Esophagus squamous epithelium (tissue), 5 donors: ENCODE data around the gene TUBA1C. TPM values are rescaled to one million over a fixed set of nuclear protein-coding genes. Genes with fewer than 3 reads are reported as not detected.

Source experiments
- DNase-seq: peaks from one replicate; lab custom pipeline; 2025; lab: John Stamatoyannopoulos, UW
- H3K27ac ChIP-seq, 4 donors: fragments of 200-600 bp; sonication (generic); one replicate each; pipeline ENCODE4 v1.5.1; 2016 to 2019; ENCODE audit warnings: mild to moderate bottlenecking in 1 of 4
- H3K27me3 ChIP-seq, 4 donors: fragments of 200-600 bp; sonication (generic); 1 replicate in 3 of 4; 2 replicates in 1 of 4; pipeline versions ENCODE4 v1.5.1 to v1.6.0; 2017 to 2021; ENCODE audit warnings: antibody characterized with exemption in 1 of 4
- H3K36me3 ChIP-seq, 3 donors: fragments of 200-600 bp; sonication (generic); one replicate each; pipeline ENCODE4 v1.5.1; 2016 to 2019
- H3K4me1 ChIP-seq, 3 donors: fragments of 200-600 bp; sonication (generic); one replicate each; pipeline ENCODE4 v1.5.1; 2017 to 2019
- H3K4me3 ChIP-seq, 4 donors: fragments of 200-600 bp; sonication (generic); 1 replicate in 3 of 4; 2 replicates in 1 of 4; pipeline ENCODE4 v1.5.1; 2016 to 2019; ENCODE audit warnings: mild to moderate bottlenecking in 2 of 4, moderate library complexity in 1 of 4
- H3K9me3 ChIP-seq, 3 donors: fragments of 200-600 bp; sonication (generic); one replicate each; pipeline ENCODE4 v1.5.1; 2016 to 2019
- POLR2A ChIP-seq, 4 donors: fragments of 450-650 bp; IDR thresholded peaks; one replicate each; pipeline ENCODE4 v1.6.1; 2017; ENCODE audit warnings: antibody characterized with exemption in 4 of 4, mild to moderate bottlenecking in 4 of 4, moderate library complexity in 3 of 4
- WGBS, 2 donors: methylation state at CpG; one replicate each; pipeline ENCODE4 v1.1.5; 2018; 5-methylcytosine and 5-hydroxymethylcytosine counted together
- intact Hi-C: fragments of 100-400 bp; cut with DNase I; formaldehyde crosslinking; loops from one replicate; pipeline ENCODE4 v1.15.0; 2022
- total RNA-seq, 4 donors: library from RNA; depleted of rRNA; stranded (reverse); fragments of >200 nt; gene quantifications; one replicate each; pipeline ENCODE4 v1.1.0, GENCODE V29; 2016
- TF ChIP-seq, protein P1 (sequence below), 6 experiments: fragments of 450-650 bp in 4 of 6; fragments of 200-600 bp in 2 of 6; sonication (generic) in 2 of 6; IDR thresholded peaks; one replicate each; pipeline ENCODE4 v1.5.1; 2016 to 2019; ENCODE audit warnings: antibody characterized with exemption in 6 of 6, mild to moderate bottlenecking in 4 of 6, moderate library complexity in 4 of 6
- donor health status: DM: yes; HTN: yes; CAD: no.

Gene TUBA1C
- total RNA-seq, 4 donors from 2014 or later: 587 to 1,132 (median 718) TPM

DNA sequence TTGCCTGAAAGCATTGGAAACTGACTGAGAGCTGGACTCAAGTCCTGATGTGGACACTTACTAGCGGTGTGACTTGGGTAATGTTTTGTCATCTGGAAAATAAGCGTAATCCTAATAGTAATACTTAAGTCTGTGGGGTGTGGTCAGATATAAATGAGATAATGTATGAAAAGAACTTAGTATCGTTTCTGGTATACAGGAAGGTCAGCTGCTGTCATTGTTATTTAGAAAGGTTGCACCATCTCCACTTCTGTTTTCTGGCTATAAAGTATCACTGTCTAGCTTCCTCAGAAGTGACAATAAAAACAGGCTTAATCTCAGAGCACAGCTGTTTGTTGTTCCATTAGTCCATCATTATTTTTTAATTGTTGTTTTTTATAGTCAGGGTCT lies 34.1 kb upstream of the TUBA1C start:
- H3K4me3 ChIP-seq: no peak overlapping the region
- no peaks in the 10 kb centered on the region for H3K36me3 ChIP-seq
- no peak for DNase-seq
- no peak for TF ChIP-seq POLR2A (IDR thresholded peaks at IDR 0.05)
- TF ChIP-seq, protein P1, sequence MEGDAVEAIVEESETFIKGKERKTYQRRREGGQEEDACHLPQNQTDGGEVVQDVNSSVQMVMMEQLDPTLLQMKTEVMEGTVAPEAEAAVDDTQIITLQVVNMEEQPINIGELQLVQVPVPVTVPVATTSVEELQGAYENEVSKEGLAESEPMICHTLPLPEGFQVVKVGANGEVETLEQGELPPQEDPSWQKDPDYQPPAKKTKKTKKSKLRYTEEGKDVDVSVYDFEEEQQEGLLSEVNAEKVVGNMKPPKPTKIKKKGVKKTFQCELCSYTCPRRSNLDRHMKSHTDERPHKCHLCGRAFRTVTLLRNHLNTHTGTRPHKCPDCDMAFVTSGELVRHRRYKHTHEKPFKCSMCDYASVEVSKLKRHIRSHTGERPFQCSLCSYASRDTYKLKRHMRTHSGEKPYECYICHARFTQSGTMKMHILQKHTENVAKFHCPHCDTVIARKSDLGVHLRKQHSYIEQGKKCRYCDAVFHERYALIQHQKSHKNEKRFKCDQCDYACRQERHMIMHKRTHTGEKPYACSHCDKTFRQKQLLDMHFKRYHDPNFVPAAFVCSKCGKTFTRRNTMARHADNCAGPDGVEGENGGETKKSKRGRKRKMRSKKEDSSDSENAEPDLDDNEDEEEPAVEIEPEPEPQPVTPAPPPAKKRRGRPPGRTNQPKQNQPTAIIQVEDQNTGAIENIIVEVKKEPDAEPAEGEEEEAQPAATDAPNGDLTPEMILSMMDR (IDR thresholded peaks at IDR 0.05): no peak
- no peaks in the 10 kb centered on the region for H3K27me3 ChIP-seq
- peaks cover 7 to 33% (median 14%) of the 10 kb centered on the region in 3 donors for H3K4me1 ChIP-seq
- intact Hi-C loops: loop anchor here (5.0 to 10.0 kb wide), 3 partner anchors 46 to 136 kb away; partner anchors contain the start of genes DHH, TUBA1A and TUBA1B
- 46 to 57% methylated on average over 3 of the region's 3 CpGs for WGBS, 2 donors
- H3K9me3 ChIP-seq: no peaks in the 10 kb centered on the region
- no peak overlapping the region for H3K27ac ChIP-seq

DNA sequence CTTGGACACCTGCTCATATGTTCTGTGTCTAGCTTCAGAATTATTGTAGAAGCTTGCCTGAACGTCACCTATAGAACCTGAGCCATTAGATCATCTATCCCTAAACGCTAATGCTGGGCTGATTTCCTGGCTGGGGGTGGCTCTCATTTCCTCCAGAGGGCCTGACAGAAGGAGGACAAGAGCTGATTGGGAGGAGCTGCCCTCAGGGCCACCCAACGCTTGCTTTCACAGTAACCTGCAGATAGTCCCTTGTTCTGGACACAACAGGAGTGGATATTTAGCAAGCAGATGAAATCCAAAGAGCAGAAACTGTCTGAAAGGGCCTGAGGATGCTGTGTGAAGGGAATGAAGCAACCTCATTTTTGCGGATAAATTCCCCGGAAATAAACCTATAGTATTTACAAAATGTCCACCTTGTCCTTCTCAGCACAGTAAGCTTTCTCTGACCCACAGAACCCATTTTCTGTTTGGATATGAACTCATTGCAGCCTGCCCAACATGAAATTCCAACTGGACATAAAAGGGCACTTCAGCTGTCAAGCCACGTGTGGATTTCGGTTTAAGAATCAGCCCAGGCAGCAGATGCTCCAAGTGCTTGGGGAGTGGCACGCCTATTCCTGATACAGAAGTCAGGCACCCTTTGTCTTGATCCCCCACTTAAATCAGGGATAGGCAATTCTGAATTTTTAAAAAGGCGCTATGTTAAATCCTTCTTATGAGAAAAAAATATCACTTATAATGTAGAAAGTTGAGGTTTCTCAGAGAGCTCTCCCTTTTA lies 32.8 kb upstream of the TUBA1C start:
- intact Hi-C loops: loop anchor here (5.0 to 10.0 kb wide), 3 partner anchors 47 to 137 kb away; partner anchors contain the start of genes DHH, TUBA1A and TUBA1B
- H3K4me1 ChIP-seq: peaks cover 7 to 32% (median 14%) of the 10 kb centered on the region in 3 donors
- no peaks in the 10 kb centered on the region for H3K36me3 ChIP-seq
- no peak overlapping the region for H3K4me3 ChIP-seq
- H3K27me3 ChIP-seq: no peaks in the 10 kb centered on the region
- TF ChIP-seq POLR2A (IDR thresholded peaks at IDR 0.05): no peak
- TF ChIP-seq, protein P1 (IDR thresholded peaks at IDR 0.05): no peak
- 63 to 64% methylated on average over 8 to 9 of the region's 9 CpGs for WGBS, 2 donors
- H3K27ac ChIP-seq: peak overlapping the region; percentile 8 to 91 (median 68)
- no peaks in the 10 kb centered on the region for H3K9me3 ChIP-seq
- DNase-seq: no peak

GRCh38 chr12:49232940-49233841 lies 31.7 kb upstream of the TUBA1C start:
- DNase-seq: no peak
- 62 to 71% methylated on average over 22 to 24 of the region's 25 CpGs for WGBS, 2 donors
- Histone ChIP-seq H3K27ac (peak overlapping the region; percentile 8 to 91 (median 90)), H3K9me3 (no peaks in the 10 kb centered on the region), H3K27me3 (no peaks in the 10 kb centered on the region), H3K4me3 (peak overlapping the region in 3 of 4 donors; percentile 9 to 63 (median 56)), H3K4me1 (peaks cover 7 to 32% (median 14%) of the 10 kb centered on the region in 3 donors), H3K36me3 (no peaks in the 10 kb centered on the region)
- TF ChIP-seq, protein P1 (IDR thresholded peaks at IDR 0.05): no peak
- TF ChIP-seq POLR2A (IDR thresholded peaks at IDR 0.05): no peak
- intact Hi-C loops: loop anchor here (5.0 to 10.0 kb wide), 3 partner anchors 48 to 138 kb away; partner anchors contain the start of genes DHH, TUBA1A and TUBA1B

- H3K27me3 ChIP-seq: no peaks in the 10 kb centered on the region
- intact Hi-C loops: loop anchor here (5.0 to 10.0 kb wide), 3 partner anchors 49 to 139 kb away; partner anchors contain the start of genes DHH, TUBA1A and TUBA1B
- H3K9me3 ChIP-seq: no peaks in the 10 kb centered on the region
- peak overlapping the region; percentile 77 to 91 (median 90) for H3K27ac ChIP-seq
- H3K4me1 ChIP-seq: peaks cover 7 to 32% (median 14%) of the 10 kb centered on the region in 3 donors
- H3K36me3 ChIP-seq: no peaks in the 10 kb centered on the region
- H3K4me3 ChIP-seq: peak overlapping the region in 3 of 4 donors; percentile 56 to 63 (median 59)
- TF ChIP-seq, protein P1 (IDR thresholded peaks at IDR 0.05): no peak
- peak in 1 of 4 donors; percentile 33 for TF ChIP-seq POLR2A (IDR thresholded peaks at IDR 0.05)
- WGBS, 2 donors: 60 to 61% methylated on average over 18 to 19 of the region's 19 CpGs
- peak; percentile 55 for DNase-seq
Measured at GRCh38 chr12:49233842-49234526, 30.9 kb upstream of the TUBA1C start.
